Kidney (tissue), 14 donors: Measurements from ENCODE around the gene BCAN. TPM values are rescaled to one million over a fixed set of nuclear protein-coding genes. Genes with fewer than 3 reads are reported as not detected.
"Not testable (repeated sequence)": the region's sequence is repeated elsewhere in the genome, so short reads cannot be mapped to it uniquely, and the experiment has no call there.

Experiments
- DNase-seq, 5 donors: peaks; one replicate each; pipeline ENCODE4 v3.0.0-alpha.2; 2013 to 2020
- FAIRE-seq: peaks from 2 replicates; lab custom pipeline; 2012; peaks lifted over from hg19 to GRCh38; lab: Jason Lieb, UNC
- H3K27ac ChIP-seq, 2 donors: one replicate each; pipeline ENCODE4 v1.7.0; 2013; ENCODE audit warnings: low read depth in 2 of 2, low read length in 2 of 2, inconsistent platforms in 1 of 2
- H3K27me3 ChIP-seq: one replicate; pipeline ENCODE4 v1.7.1; 2013; ENCODE audit warnings: low read length, inconsistent platforms; ENCODE audit not compliant: control insufficient read depth, insufficient read depth
- H3K36me3 ChIP-seq, 3 donors: one replicate each; pipeline versions ENCODE4 v1.7.0 to v1.7.1; 2013; ENCODE audit warnings: low read length in 3 of 3, control low read depth in 1 of 3, inconsistent platforms in 1 of 3; ENCODE audit not compliant: insufficient read depth in 3 of 3, control insufficient read depth in 2 of 3
- H3K4me1 ChIP-seq, 3 donors: one replicate each; pipeline versions ENCODE4 v1.7.0 to v1.7.1; 2013; ENCODE audit warnings: low read length in 3 of 3, inconsistent platforms in 1 of 3, low read depth in 1 of 3; ENCODE audit not compliant: control insufficient read depth in 2 of 3, insufficient read depth in 2 of 3
- H3K4me3 ChIP-seq, 3 donors: one replicate each; pipeline versions ENCODE4 v1.7.0 to v1.8.1; 2013; ENCODE audit warnings: low read length in 3 of 3, control low read depth in 1 of 3, inconsistent platforms in 1 of 3
- H3K9ac ChIP-seq, 3 donors: one replicate each; pipeline versions ENCODE4 v1.7.0 to v1.7.1; 2013; ENCODE audit warnings: low read length in 3 of 3, control low read depth in 1 of 3, inconsistent platforms in 1 of 3
- H3K9me3 ChIP-seq, 3 donors: one replicate each; pipeline versions ENCODE4 v1.7.0 to v1.7.1; 2013; ENCODE audit warnings: low read length in 3 of 3, control low read depth in 1 of 3, inconsistent platforms in 1 of 3; ENCODE audit not compliant: control insufficient read depth in 2 of 3, insufficient read depth in 1 of 3
- intact Hi-C: fragments of 100-400 bp; cut with DNase I; formaldehyde crosslinking; loops from one replicate; pipeline ENCODE4 v1.11.1; 2022
- polyA plus RNA-seq: library from polyadenylated mRNA; stranded (reverse); fragments of 350-450 nt; fragmentation: Illumina TruSeq; extraction: RNeasy Lipid Tissue Mini Kit (QIAGEN cat#74804); gene quantifications from one replicate; pipeline ENCODE4 v1.2.3, GENCODE V29; 2014; ENCODE audit warnings: low read depth, low replicate concordance; ENCODE audit not compliant: insufficient read depth
- total RNA-seq: library from RNA; stranded (reverse); fragmentation: NEBNext Ultra II Directional; extraction: Animal tissue kit (Norgen Biotek cat#: 25700); gene quantifications from one replicate; pipeline ENCODE4 v1.2.1, GENCODE V29; 2021
- TF ChIP-seq, protein P1 (sequence below): IDR thresholded peaks from 3 replicates; pipeline ENCODE4 v1.5.1; 2012; ENCODE audit warnings: mild to moderate bottlenecking, moderate library complexity, borderline replicate concordance; ENCODE audit not compliant: insufficient read depth; ENCODE audit errors: extremely low read depth
- donor health status: control.
- donor health status: control.
- donor health status: control.
- donor health status: control.
- donor health status: control.
- donor health status: DM: yes; HTN: yes; CAD: no.
- donor health status: Normal renal cell carcinoma (clear cell type).

Gene BCAN
- total and polyA plus RNA-seq, 2 donors from 2014 or later: 0.19 to 0.45 TPM

DNA sequence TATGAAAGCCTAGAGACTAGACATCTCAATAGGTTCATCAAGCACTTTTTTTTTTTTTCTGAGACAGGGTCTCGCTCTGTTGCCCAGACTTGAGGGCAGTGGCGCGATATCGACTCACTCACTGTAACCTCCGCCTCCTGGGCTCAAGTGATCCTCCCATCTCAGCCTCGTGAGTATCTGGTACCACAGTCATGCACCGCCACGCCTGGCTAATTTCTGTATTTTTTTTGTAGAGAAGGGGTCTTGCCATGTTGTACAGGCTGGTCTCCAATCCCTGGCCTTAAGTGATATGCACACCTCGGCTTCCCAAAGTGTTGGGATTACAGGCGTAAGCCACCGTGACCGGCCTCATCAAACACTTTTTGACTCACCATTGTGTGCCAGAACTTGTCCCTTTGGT lies 40.0 kb upstream of the BCAN start:
- intact Hi-C loops: no loop called here
- peak in 1 of 5 donors; percentile 44 for DNase-seq
- Histone ChIP-seq H3K4me1 (peaks cover 0 to 8% (median 6%) of the 10 kb centered on the region in 3 donors), H3K27me3 (no peaks in the 10 kb centered on the region), H3K9ac (peak overlapping the region in 2 of 3 donors; percentile 86 to 89), H3K27ac (peak overlapping the region in 1 of 2 donors; percentile 71), H3K36me3 (peaks cover 5 to 11% (median 6%) of the 10 kb centered on the region in 3 donors), H3K4me3 (peak overlapping the region; percentile 89 to 98 (median 97)), H3K9me3 (no peaks in the 10 kb centered on the region)
- TF ChIP-seq, protein P1, sequence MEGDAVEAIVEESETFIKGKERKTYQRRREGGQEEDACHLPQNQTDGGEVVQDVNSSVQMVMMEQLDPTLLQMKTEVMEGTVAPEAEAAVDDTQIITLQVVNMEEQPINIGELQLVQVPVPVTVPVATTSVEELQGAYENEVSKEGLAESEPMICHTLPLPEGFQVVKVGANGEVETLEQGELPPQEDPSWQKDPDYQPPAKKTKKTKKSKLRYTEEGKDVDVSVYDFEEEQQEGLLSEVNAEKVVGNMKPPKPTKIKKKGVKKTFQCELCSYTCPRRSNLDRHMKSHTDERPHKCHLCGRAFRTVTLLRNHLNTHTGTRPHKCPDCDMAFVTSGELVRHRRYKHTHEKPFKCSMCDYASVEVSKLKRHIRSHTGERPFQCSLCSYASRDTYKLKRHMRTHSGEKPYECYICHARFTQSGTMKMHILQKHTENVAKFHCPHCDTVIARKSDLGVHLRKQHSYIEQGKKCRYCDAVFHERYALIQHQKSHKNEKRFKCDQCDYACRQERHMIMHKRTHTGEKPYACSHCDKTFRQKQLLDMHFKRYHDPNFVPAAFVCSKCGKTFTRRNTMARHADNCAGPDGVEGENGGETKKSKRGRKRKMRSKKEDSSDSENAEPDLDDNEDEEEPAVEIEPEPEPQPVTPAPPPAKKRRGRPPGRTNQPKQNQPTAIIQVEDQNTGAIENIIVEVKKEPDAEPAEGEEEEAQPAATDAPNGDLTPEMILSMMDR: no peak
- FAIRE-seq: no peak

DNA sequence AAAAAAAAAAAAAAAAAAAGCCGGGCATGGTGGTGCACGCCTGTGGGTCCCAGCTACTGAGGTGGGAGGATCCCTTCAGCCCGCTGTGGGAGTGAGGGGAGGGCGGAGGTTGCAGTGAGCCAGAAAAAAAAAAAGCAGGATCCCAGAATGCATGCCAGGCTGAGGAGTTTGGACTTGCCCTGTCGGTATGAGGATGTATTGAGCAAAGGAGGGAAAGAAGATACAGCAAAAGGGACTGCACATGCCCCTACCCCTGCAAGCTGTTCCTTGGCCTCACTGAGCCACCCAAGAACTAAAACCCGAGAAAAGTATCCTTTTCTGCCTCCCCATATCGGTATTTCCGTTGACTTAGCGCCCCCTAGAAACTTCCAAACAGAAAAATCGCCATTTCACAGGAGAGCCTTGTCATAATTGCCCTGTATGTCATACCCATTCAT lies 39.3 kb upstream of the BCAN start:
- no peaks in the 10 kb centered on the region for H3K27me3 ChIP-seq
- DNase-seq (no peak), FAIRE-seq (no peak)
- H3K9me3 ChIP-seq: no peaks in the 10 kb centered on the region
- H3K9ac ChIP-seq: no peak overlapping the region
- H3K4me3 ChIP-seq: no peak overlapping the region
- intact Hi-C loops: no loop called here
- H3K27ac ChIP-seq: no peak overlapping the region
- peaks cover 0 to 8% (median 6%) of the 10 kb centered on the region in 3 donors for H3K4me1 ChIP-seq
- peaks cover 2 to 7% (median 2%) of the 10 kb centered on the region in 3 donors for H3K36me3 ChIP-seq
- TF ChIP-seq, protein P1: peak; percentile 23

DNA sequence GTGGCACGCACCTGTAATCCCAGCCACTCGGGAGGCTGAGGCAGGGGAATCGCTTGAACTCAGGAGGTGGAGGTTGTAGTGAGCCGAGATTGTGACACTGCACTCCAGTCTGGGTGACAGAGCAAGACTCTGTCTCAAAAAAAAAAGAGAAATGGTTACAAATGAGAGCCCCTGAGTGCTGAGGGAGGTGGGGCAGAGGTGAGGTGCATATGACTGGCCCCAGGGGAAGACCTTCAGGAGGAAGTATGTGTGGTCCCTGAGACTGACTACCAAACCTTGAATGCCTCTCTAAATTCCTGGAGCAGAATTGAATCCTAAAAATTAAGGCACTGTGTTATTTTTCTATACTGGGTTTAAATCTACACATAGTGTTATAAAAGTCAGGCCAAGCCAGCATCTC lies 34.6 kb upstream of the BCAN start:
- H3K9me3 ChIP-seq, H3K4me3 ChIP-seq, H3K36me3 ChIP-seq, FAIRE-seq, intact Hi-C loops, H3K27me3 ChIP-seq, H3K4me1 ChIP-seq, DNase-seq, H3K27ac ChIP-seq, H3K9ac ChIP-seq: not testable (repeated sequence)

DNA sequence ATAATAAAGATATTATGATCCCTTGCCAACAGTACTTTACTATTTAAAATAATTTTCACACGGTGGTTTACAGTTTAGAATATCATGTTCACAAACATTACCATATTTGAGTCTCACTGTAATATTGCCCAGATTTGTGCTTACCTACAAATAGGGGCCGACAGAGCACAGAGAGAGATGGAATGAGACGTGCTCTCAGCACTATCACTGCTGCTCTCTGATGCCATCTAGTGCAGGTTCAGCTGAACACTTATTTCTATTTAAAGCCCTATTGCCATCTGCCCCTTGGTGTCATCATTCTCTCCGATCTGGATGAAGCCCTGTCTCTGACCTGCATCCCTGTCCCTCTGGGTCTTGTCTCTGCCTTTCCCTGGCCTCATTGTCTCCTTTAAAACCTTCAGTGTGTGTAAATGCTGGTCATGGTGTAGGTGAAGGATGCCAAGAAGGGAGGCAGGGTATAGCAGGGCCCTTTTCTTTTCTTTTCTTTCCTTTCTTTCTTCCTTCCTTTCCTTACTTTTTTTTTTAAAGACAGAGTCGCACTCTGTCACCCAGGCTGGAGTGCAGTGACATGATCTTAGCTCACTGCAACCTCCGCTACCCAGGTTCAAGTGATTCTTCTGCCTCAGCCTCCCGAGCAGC lies 33.8 kb upstream of the BCAN start:
- FAIRE-seq (no peak), DNase-seq (peak in 3 of 5 donors; percentile 63 to 83 (median 73))
- H3K4me1 ChIP-seq: no peaks in the 10 kb centered on the region
- no peak overlapping the region for H3K4me3 ChIP-seq
- H3K36me3 ChIP-seq: no peaks in the 10 kb centered on the region
- no peak overlapping the region for H3K9ac ChIP-seq
- intact Hi-C loops: no loop called here
- no peaks in the 10 kb centered on the region for H3K9me3 ChIP-seq
- H3K27ac ChIP-seq: no peak overlapping the region
- TF ChIP-seq, protein P1: peak; percentile 85
- peaks cover 3% of the 10 kb centered on the region for H3K27me3 ChIP-seq
